Adrenal gland (tissue), 12 donors: ENCODE data around the gene ERBB3. TPM values are rescaled to one million over a fixed set of nuclear protein-coding genes. Genes with fewer than 3 reads are reported as not detected.

Experiments used
- DNase-seq, 7 donors: peaks; one replicate each; pipeline ENCODE4 v3.0.0-alpha.2; 2019 to 2020
- H3K27ac ChIP-seq, 5 donors: fragments of 200-600 bp; sonication (generic) in 4 of 5; 1 replicate in 3 of 5; 2 replicates in 2 of 5; pipeline versions ENCODE4 v1.5.1 to v1.8.0; 2016 to 2020; ENCODE audit warnings: mild to moderate bottlenecking in 1 of 5
- H3K27me3 ChIP-seq: fragments of 200-600 bp; 2 replicates; pipeline ENCODE4 v1.8.0; 2021
- H3K36me3 ChIP-seq, 2 donors: fragments of 200-600 bp; replicated peaks in 1 of 2; 1 replicate in 1 of 2; 2 replicates in 1 of 2; pipeline versions ENCODE4 v1.5.1 to v1.8.0; 2018 to 2022
- H3K4me1 ChIP-seq, 2 donors: fragments of 200-600 bp; replicated peaks in 1 of 2; 1 replicate in 1 of 2; 2 replicates in 1 of 2; pipeline versions ENCODE4 v1.5.1 to v1.8.0; 2018 to 2021
- H3K4me3 ChIP-seq, 4 donors: fragments of 200-600 bp; sonication (generic) in 3 of 4; one replicate each; pipeline ENCODE4 v1.5.1; 2016 to 2018
- H3K9me3 ChIP-seq, 3 donors: fragments of 200-600 bp; sonication (generic) in 1 of 3; replicated peaks in 1 of 3; 1 replicate in 2 of 3; 2 replicates in 1 of 3; pipeline versions ENCODE4 v1.5.1 to v1.8.0; 2016 to 2021
- POLR2A ChIP-seq, 2 donors: fragments of 450-650 bp; IDR thresholded peaks; one replicate each; pipeline ENCODE4 v1.6.1; 2017; ENCODE audit warnings: antibody characterized with exemption in 2 of 2, mild to moderate bottlenecking in 2 of 2, moderate library complexity in 1 of 2
- WGBS, 4 donors: extraction: QIAGEN DNeasy Blood & Tissue Kit in 2 of 4; methylation state at CpG; one replicate each; pipeline versions ENCODE4 v1.1.5 to v1.1.7; 2013 to 2017; 5-methylcytosine and 5-hydroxymethylcytosine counted together
- intact Hi-C, 2 donors: fragments of 100-400 bp; cut with DNase I; formaldehyde crosslinking; loops; one replicate each; pipeline versions ENCODE4 v1.14.1 to v1.15.0; 2022 to 2023
- polyA plus RNA-seq, 3 donors: library from polyadenylated mRNA; stranded (reverse); fragments of 200-250 nt in 2 of 3; fragments of 350-450 nt in 1 of 3; fragmentation: Illumina TruSeq in 1 of 3; extraction: RNeasy Lipid Tissue Mini Kit (QIAGEN cat#74804) in 1 of 3; gene quantifications; one replicate each; pipeline ENCODE4 v1.2.3, GENCODE V29; 2013 to 2014
- total RNA-seq, 9 donors: library from RNA; depleted of rRNA in 4 of 9; stranded (reverse); fragments of >200 nt in 4 of 9; fragments of 120-200 nt in 1 of 9; fragmentation: NEBNext Ultra II Directional in 1 of 9; extraction: Animal tissue kit (Norgen Biotek cat#: 25700) in 1 of 9; gene quantifications; one replicate each; pipeline versions ENCODE4 v1.1.0 to v1.2.4, GENCODE V29; 2013 to 2023
- TF ChIP-seq, protein P1 (sequence below), 6 experiments: fragments of 450-650 bp in 4 of 6; fragments of 200-600 bp in 2 of 6; sonication (generic) in 1 of 6; IDR thresholded peaks; 1 replicate in 5 of 6; 2 replicates in 1 of 6; pipeline versions ENCODE4 v1.5.1 to v1.8.0; 2016 to 2021; ENCODE audit warnings: antibody characterized with exemption in 6 of 6, mild to moderate bottlenecking in 2 of 6, moderate library complexity in 1 of 6
- donor health status: healthy with polysubstance abuse.
- donor health status: Bipolar disorder and iron deficiency.
- donor health status: DM: yes; HTN: yes; CAD: no.
- donor health status: DM: no; HTN: no; CAD: no.
- donor health status: DM: no; HTN: no; CAD: no.
- donor health status: DM: yes; HTN: yes; CAD: no.

The ERBB3 gene
- total and polyA plus RNA-seq, 12 donors: 1.3 to 25.7 (median 1.9) TPM

DNA sequence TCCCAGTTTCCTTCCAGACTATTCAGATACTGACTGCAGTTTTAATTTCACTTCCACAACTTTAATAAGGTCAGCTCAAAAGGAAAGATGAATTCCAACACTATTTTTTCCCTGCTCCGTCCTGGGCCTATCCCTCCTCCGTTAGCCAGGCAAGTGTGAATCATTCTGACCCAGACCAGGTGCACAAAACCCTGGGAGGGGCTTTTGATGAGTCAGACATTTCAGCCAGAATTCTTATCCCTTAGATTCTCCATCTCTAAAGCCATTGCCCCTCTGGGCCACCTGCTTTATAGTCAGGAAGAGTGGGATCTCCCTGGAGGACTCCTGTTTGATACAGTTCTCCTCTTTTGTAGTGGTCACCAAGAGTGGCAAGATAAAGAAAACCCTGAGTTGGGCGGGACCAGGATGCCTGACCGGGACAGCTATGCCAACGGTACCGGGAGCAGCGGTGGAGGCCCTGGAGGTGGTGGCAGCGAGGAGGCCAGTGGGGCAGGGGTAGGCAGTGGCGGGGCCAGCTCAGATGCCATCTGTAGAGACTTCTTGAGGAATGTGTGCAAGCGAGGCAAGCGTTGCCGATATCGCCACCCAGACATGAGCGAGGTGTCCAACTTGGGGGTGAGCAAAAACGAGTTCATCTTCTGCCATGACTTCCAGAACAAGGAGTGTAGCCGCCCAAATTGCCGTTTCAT, 40.3 kb downstream of the ERBB3 start:
- H3K4me1 ChIP-seq: peaks cover 34 to 47% of the 10 kb centered on the region in 2 donors
- H3K27ac ChIP-seq: peak overlapping the region; percentile 33 to 97 (median 89)
- DNase-seq: peak in 5 of 7 donors; percentile 38 to 72 (median 57)
- no peaks in the 10 kb centered on the region for H3K9me3 ChIP-seq
- WGBS, 4 donors: 69 to 79% (median 78%) methylated on average over 8 to 17 of the region's 17 CpGs
- no peak overlapping the region for H3K4me3 ChIP-seq
- intact Hi-C loops: loop anchor here in 1 of 2 donors (2.0 kb wide), 1 partner anchor 68 kb away; the partner anchor contains the start of gene SMARCC2
- peak in 1 of 2 donors; percentile 15 for TF ChIP-seq POLR2A (IDR thresholded peaks at IDR 0.05)
- TF ChIP-seq, protein P1, sequence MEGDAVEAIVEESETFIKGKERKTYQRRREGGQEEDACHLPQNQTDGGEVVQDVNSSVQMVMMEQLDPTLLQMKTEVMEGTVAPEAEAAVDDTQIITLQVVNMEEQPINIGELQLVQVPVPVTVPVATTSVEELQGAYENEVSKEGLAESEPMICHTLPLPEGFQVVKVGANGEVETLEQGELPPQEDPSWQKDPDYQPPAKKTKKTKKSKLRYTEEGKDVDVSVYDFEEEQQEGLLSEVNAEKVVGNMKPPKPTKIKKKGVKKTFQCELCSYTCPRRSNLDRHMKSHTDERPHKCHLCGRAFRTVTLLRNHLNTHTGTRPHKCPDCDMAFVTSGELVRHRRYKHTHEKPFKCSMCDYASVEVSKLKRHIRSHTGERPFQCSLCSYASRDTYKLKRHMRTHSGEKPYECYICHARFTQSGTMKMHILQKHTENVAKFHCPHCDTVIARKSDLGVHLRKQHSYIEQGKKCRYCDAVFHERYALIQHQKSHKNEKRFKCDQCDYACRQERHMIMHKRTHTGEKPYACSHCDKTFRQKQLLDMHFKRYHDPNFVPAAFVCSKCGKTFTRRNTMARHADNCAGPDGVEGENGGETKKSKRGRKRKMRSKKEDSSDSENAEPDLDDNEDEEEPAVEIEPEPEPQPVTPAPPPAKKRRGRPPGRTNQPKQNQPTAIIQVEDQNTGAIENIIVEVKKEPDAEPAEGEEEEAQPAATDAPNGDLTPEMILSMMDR (IDR thresholded peaks at IDR 0.05): no peak
- H3K36me3 ChIP-seq: peaks cover 0 to 9% of the 10 kb centered on the region in 2 donors
- no peaks in the 10 kb centered on the region for H3K27me3 ChIP-seq

DNA sequence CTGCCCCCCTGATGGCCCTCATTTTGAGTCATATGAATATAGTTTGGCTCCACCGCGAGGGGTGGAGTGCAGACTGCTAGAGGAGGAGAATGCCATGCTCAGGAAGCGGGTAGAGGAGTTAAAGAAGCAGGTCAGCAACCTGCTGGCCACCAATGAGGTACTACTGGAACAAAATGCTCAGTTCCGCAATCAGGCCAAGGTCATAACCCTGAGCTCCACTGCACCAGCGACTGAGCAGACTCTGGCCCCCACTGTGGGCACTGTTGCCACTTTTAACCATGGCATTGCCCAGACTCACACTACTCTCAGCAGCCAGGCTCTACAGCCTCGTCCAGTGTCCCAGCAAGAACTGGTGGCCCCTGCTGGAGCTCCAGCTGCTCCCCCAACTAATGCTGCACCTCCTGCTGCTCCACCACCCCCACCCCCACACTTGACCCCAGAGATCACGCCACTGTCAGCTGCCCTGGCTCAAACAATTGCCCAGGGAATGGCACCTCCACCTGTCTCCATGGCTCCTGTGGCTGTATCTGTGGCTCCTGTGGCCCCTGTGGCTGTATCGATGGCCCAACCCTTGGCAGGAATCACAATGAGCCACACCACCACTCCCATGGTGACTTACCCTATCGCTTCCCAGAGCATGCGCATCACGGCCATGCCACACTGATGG, 41.4 kb downstream of the ERBB3 start:
- intact Hi-C loops: loop anchor here in 1 of 2 donors (2.0 kb wide), 1 partner anchor 67 kb away; the partner anchor contains the start of gene SMARCC2
- peaks cover 0 to 9% of the 10 kb centered on the region in 2 donors for H3K36me3 ChIP-seq
- no peaks in the 10 kb centered on the region for H3K9me3 ChIP-seq
- H3K27me3 ChIP-seq: no peaks in the 10 kb centered on the region
- H3K4me1 ChIP-seq: peaks cover 37 to 54% of the 10 kb centered on the region in 2 donors
- TF ChIP-seq, protein P1 (IDR thresholded peaks at IDR 0.05): no peak
- peak in 1 of 2 donors; percentile 24 for TF ChIP-seq POLR2A (IDR thresholded peaks at IDR 0.05)
- H3K27ac ChIP-seq: peak overlapping the region in 3 of 5 donors; percentile 89 to 97 (median 97)
- no peak overlapping the region for H3K4me3 ChIP-seq
- 63 to 69% (median 66%) methylated on average over 6 to 11 of the region's 11 CpGs for WGBS, 4 donors
- peak; percentile 47 to 82 (median 70) for DNase-seq

DNA sequence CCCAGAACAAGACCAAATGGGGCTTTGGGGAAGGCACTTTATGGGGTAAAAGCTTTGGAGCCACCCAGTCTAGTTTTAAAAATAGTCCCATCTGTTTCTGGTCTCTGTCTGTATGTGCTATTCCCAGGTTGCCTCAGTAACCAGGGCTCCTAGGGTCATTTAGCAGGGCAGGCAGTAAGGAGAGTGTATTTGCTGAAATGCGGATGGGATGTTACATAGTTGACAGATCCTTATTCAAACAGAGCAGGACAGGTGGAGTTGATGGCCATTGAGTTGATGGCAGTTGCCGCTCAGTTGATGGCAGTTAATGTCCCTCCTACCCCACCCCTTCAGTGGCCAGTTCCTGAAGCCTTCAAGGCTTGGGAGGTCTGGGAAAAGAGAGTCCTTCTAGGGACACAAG, 42.7 kb downstream of the ERBB3 start:
- TF ChIP-seq, protein P1 (IDR thresholded peaks at IDR 0.05): no peak
- TF ChIP-seq POLR2A (IDR thresholded peaks at IDR 0.05): no peak
- no peak overlapping the region for H3K4me3 ChIP-seq
- H3K27ac ChIP-seq: peak overlapping the region in 2 of 5 donors; percentile 89 to 97
- H3K36me3 ChIP-seq: peaks cover 0 to 9% of the 10 kb centered on the region in 2 donors
- no peaks in the 10 kb centered on the region for H3K9me3 ChIP-seq
- peaks cover 46 to 66% of the 10 kb centered on the region in 2 donors for H3K4me1 ChIP-seq
- no peak for DNase-seq
- 67 to 90% (median 87%) methylated on average over 1 to 2 of the region's 2 CpGs for WGBS, 4 donors
- intact Hi-C loops: no loop called here
- no peaks in the 10 kb centered on the region for H3K27me3 ChIP-seq

DNA sequence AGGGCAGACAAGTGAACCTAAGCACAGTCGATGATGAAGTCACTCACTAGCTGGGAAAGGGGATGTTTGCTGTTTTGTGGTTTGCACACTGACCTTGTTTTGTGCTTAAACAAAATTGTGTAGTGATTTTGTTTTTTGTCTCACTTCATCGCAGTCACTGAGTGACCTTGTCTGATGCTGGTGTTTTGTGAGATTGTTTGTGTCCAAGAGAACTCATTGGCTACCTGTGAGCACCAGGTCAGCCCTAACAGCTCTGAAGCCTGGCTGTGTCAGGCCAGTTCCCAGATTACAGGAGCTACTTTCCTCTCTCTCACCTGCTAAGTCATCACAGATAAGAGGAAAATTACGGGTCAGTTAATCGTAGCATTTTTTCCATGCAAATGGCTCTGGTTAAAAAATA, 44.2 kb downstream of the ERBB3 start:
- H3K27ac ChIP-seq: peak overlapping the region in 3 of 5 donors; percentile 38 to 44 (median 43)
- WGBS, 4 donors: 35 to 60% (median 50%) methylated on average over 4 of the region's 4 CpGs
- no peak for DNase-seq
- H3K27me3 ChIP-seq: no peaks in the 10 kb centered on the region
- TF ChIP-seq, protein P1 (IDR thresholded peaks at IDR 0.05): no peak
- no peak for TF ChIP-seq POLR2A (IDR thresholded peaks at IDR 0.05)
- H3K4me1 ChIP-seq: peaks cover 37 to 59% of the 10 kb centered on the region in 2 donors
- H3K4me3 ChIP-seq: no peak overlapping the region
- no peaks in the 10 kb centered on the region for H3K9me3 ChIP-seq
- intact Hi-C loops: loop anchor here in 1 of 2 donors (2.0 kb wide), 1 partner anchor 65 kb away; the partner anchor contains the start of gene SMARCC2
- peaks cover 0 to 9% of the 10 kb centered on the region in 2 donors for H3K36me3 ChIP-seq
